ENCODE measurements around the gene ASB10.

GRCh38 chr7:151226560-151226874 lies 39.5 kb upstream of the ASB10 start:
- TF ChIP-seq CTCF (IDR thresholded peaks at IDR 0.05; ENCODE audit: borderline replicate concordance, extremely low read depth, low read length, poor library complexity, severe bottlenecking): no peak
- TF ChIP-seq EZH2 (IDR thresholded peaks at IDR 0.05; ENCODE audit: borderline replicate concordance, low read depth, low read length, severe bottlenecking): no peak

Data from DND-41 (cell line).